Measurements from ENCODE around the gene CAMTA1.

- TF ChIP-seq CTCF (IDR thresholded peaks at IDR 0.05) = no peak
- TF ChIP-seq POLR2A (IDR thresholded peaks at IDR 0.05) = no peak
- no peak for TF ChIP-seq EP300 (IDR thresholded peaks at IDR 0.05)
- TF ChIP-seq POLR2AphosphoS5 (IDR thresholded peaks at IDR 0.05) = no peak
Measured at GRCh38 chr1:7171574-7171973, 386.3 kb downstream of the CAMTA1 start.

Measured in stomach (tissue), 4 donors.